Loucy (cell line): Measurements from ENCODE around the gene ACTL7B.
"Not testable (repeated sequence)": the region's sequence is repeated elsewhere in the genome, so short reads cannot be mapped to it uniquely, and the experiment has no call there.

Experiments used
- H2AFZ ChIP-seq: fragments of 200-600 bp; sonication (generic); 2 replicates; pipeline ENCODE4 v1.6.0; 2016; ENCODE audit warnings: antibody characterized with exemption, mild to moderate bottlenecking, low read length, moderate library complexity
- H3F3A ChIP-seq: fragments of 200-600 bp; 2 replicates; pipeline ENCODE4 v1.6.0; 2016; ENCODE audit warnings: antibody characterized with exemption, low read depth, mild to moderate bottlenecking
- H3K27me3 ChIP-seq: fragments of 200-600 bp; sonication (generic); 2 replicates; pipeline ENCODE4 v1.6.1; 2014; ENCODE audit warnings: low read length, mild to moderate bottlenecking; ENCODE audit not compliant: insufficient read depth, poor library complexity, severe bottlenecking
- H3K36me3 ChIP-seq: fragments of 200-600 bp; sonication (generic); 2 replicates; pipeline ENCODE4 v1.6.1; 2016; ENCODE audit warnings: low read length; ENCODE audit not compliant: insufficient read depth
- H3K4me1 ChIP-seq: fragments of 200-600 bp; sonication (generic); 2 replicates; pipeline ENCODE4 v1.5.1; 2014; ENCODE audit warnings: low read length, mild to moderate bottlenecking; ENCODE audit not compliant: insufficient read depth, poor library complexity, severe bottlenecking
- H3K4me2 ChIP-seq: fragments of 200-600 bp; sonication (generic); 2 replicates; pipeline ENCODE4 v1.6.0; 2014; ENCODE audit warnings: antibody characterized with exemption, low read length, low read depth, mild to moderate bottlenecking; ENCODE audit not compliant: poor library complexity, severe bottlenecking
- H3K4me3 ChIP-seq: fragments of 200-600 bp; sonication (generic); 2 replicates; pipeline ENCODE4 v1.5.1; 2014; ENCODE audit warnings: low read length, mild to moderate bottlenecking, mixed read lengths; ENCODE audit not compliant: poor library complexity, severe bottlenecking
- H3K79me2 ChIP-seq: fragments of 200-600 bp; sonication (generic); 2 replicates; pipeline ENCODE4 v1.6.1; 2014; ENCODE audit warnings: low read length; ENCODE audit not compliant: insufficient read depth
- H3K9ac ChIP-seq: fragments of 200-600 bp; sonication (generic); 2 replicates; pipeline ENCODE4 v1.6.0; 2014; ENCODE audit warnings: mild to moderate bottlenecking, low read depth, low read length, moderate library complexity; ENCODE audit not compliant: poor library complexity, severe bottlenecking
- H3K9me2 ChIP-seq: fragments of 200-600 bp; sonication (generic); replicated peaks from 2 replicates; pipeline ENCODE4 v1.6.1; 2016; ENCODE audit warnings: low read depth, low read length, mixed read lengths
- H3K9me3 ChIP-seq: fragments of 200-600 bp; sonication (generic); 2 replicates; pipeline ENCODE4 v1.6.1; 2014; ENCODE audit warnings: mild to moderate bottlenecking, antibody characterized with exemption, low read length, low read depth; ENCODE audit not compliant: insufficient read depth
- H4K20me1 ChIP-seq: fragments of 200-600 bp; sonication (generic); 2 replicates; pipeline ENCODE4 v1.6.0; 2014; ENCODE audit warnings: antibody characterized with exemption, low read length, mild to moderate bottlenecking; ENCODE audit not compliant: insufficient read depth, poor library complexity, severe bottlenecking
- CTCF ChIP-seq: fragments of 200-600 bp; sonication (generic); conservative IDR thresholded peaks from 2 replicates; pipeline ENCODE4 v1.5.1; 2014; ENCODE audit warnings: mild to moderate bottlenecking, antibody characterized with exemption, low read length
- EZH2phosphoT487 ChIP-seq: fragments of 200-600 bp; IDR thresholded peaks from 2 replicates; pipeline ENCODE4 v1.6.1; 2018; ENCODE audit warnings: antibody characterized with exemption, mild to moderate bottlenecking, moderate library complexity, borderline replicate concordance

Gene ACTL7B

GRCh38 chr9:108842610-108843295 lies 13.0 kb downstream of the ACTL7B start:
- H3K4me2 ChIP-seq = no peak overlapping the region

GRCh38 chr9:108839561-108839960 lies 16.2 kb downstream of the ACTL7B start:
- not testable (repeated sequence) for H3K9ac ChIP-seq, H3F3A ChIP-seq, H3K36me3 ChIP-seq, H3K79me2 ChIP-seq, H3K4me3 ChIP-seq, H3K4me1 ChIP-seq, H2AFZ ChIP-seq, H3K4me2 ChIP-seq, H3K9me2 ChIP-seq, H3K9me3 ChIP-seq, H3K27me3 ChIP-seq, H4K20me1 ChIP-seq

More at GRCh38 chr9:108842610-108843295, 13.0 kb downstream of the ACTL7B start:
- H3K36me3 ChIP-seq = no peaks in the 10 kb centered on the region
- no peak overlapping the region for H3K4me3 ChIP-seq
- H3K79me2 ChIP-seq = no peaks in the 10 kb centered on the region
- no peaks in the 10 kb centered on the region for H4K20me1 ChIP-seq
- no peaks in the 10 kb centered on the region for H3K9me2 ChIP-seq
- no peaks in the 10 kb centered on the region for H3F3A ChIP-seq
- no peaks in the 10 kb centered on the region for H3K9me3 ChIP-seq
- no peaks in the 10 kb centered on the region for H3K27me3 ChIP-seq
- no peak overlapping the region for H3K9ac ChIP-seq
- no peaks in the 10 kb centered on the region for H3K4me1 ChIP-seq
- no peak overlapping the region for H2AFZ ChIP-seq
- TF ChIP-seq EZH2phosphoT487 (no peak), CTCF (no peak)

- Histone ChIP-seq H3K9me3 (no peaks in the 10 kb centered on the region), H3K4me3 (no peak overlapping the region), H4K20me1 (no peaks in the 10 kb centered on the region), H3K4me2 (no peak overlapping the region), H3K9ac (no peak overlapping the region), H3K79me2 (no peaks in the 10 kb centered on the region), H3K27me3 (no peaks in the 10 kb centered on the region), H3K4me1 (peaks cover 12% of the 10 kb centered on the region), H3F3A (no peaks in the 10 kb centered on the region), H3K36me3 (no peaks in the 10 kb centered on the region), H2AFZ (no peak overlapping the region), H3K9me2 (no peaks in the 10 kb centered on the region)
- TF ChIP-seq CTCF = no peak
- no peak for TF ChIP-seq EZH2phosphoT487
Measured at GRCh38 chr9:108838017-108838416, 17.8 kb downstream of the ACTL7B start.

GRCh38 chr9:108837530-108837929 lies 18.3 kb downstream of the ACTL7B start:
- no peak overlapping the region for H3K9ac ChIP-seq
- no peaks in the 10 kb centered on the region for H3K9me2 ChIP-seq
- H3K4me1 ChIP-seq = peaks cover 12% of the 10 kb centered on the region
- H3K36me3 ChIP-seq = no peaks in the 10 kb centered on the region
- H3K27me3 ChIP-seq = no peaks in the 10 kb centered on the region
- no peaks in the 10 kb centered on the region for H3K9me3 ChIP-seq
- H2AFZ ChIP-seq = no peak overlapping the region
- H3K4me3 ChIP-seq = no peak overlapping the region
- H3K79me2 ChIP-seq = no peaks in the 10 kb centered on the region
- H4K20me1 ChIP-seq = no peaks in the 10 kb centered on the region
- no peak overlapping the region for H3K4me2 ChIP-seq
- no peaks in the 10 kb centered on the region for H3F3A ChIP-seq
- TF ChIP-seq CTCF (no peak), EZH2phosphoT487 (no peak)
